HepG2 (cell line): ENCODE measurements around the gene ZNF227. TPM values are rescaled to one million over a fixed set of nuclear protein-coding genes. Genes with fewer than 3 reads are reported as not detected.

Experiments used
- CBX1 ChIP-seq: IDR thresholded peaks from one replicate; pipeline ENCODE4 v1.6.1; 2016; ENCODE audit warnings: antibody characterized with exemption, low read depth
- FOXA3 ChIP-seq: IDR thresholded peaks from 2 replicates; pipeline ENCODE4 v1.6.1; 2016; ENCODE audit warnings: missing genetic modification reagents, missing compliant biosample characterization
- GFI1 ChIP-seq: sonication (generic); formaldehyde crosslinking; IDR thresholded peaks from 2 replicates; pipeline ENCODE4 v1.5.0; 2020; ENCODE audit warnings: missing genetic modification reagents, mild to moderate bottlenecking, borderline replicate concordance
- JDP2 ChIP-seq: sonication (generic); formaldehyde crosslinking; IDR thresholded peaks from 2 replicates; pipeline ENCODE4 v1.8.1; 2022; ENCODE audit warnings: missing genetic modification reagents, borderline replicate concordance
- LBX2 ChIP-seq: sonication (generic); formaldehyde crosslinking; IDR thresholded peaks from 2 replicates; pipeline ENCODE4 v1.5.0; 2020; ENCODE audit warnings: missing genetic modification reagents, mild to moderate bottlenecking, borderline replicate concordance
- MAFK ChIP-seq, 2 experiments: IDR thresholded peaks in 1 of 2; conservative IDR thresholded peaks in 1 of 2; 2 replicates each; pipeline ENCODE4 v1.6.1; 2011; ENCODE audit warnings: improper control_type of control experiment in 2 of 2, low read length in 2 of 2
- NCOA2 ChIP-seq: sonication (generic); formaldehyde crosslinking; IDR thresholded peaks from 2 replicates; pipeline ENCODE4 v1.8.0; 2022; ENCODE audit warnings: inconsistent platforms
- NFYB ChIP-seq: sonication (generic); formaldehyde crosslinking; IDR thresholded peaks from 2 replicates; pipeline ENCODE4 v1.4.0; 2020; ENCODE audit warnings: missing genetic modification reagents
- NKX3-1 ChIP-seq: sonication (generic); formaldehyde crosslinking; IDR thresholded peaks from 2 replicates; pipeline ENCODE4 v1.5.0; 2020; ENCODE audit warnings: missing genetic modification reagents
- REPIN1 ChIP-seq: sonication (generic); formaldehyde crosslinking; IDR thresholded peaks from 2 replicates; pipeline ENCODE4 v1.8.0; 2022; ENCODE audit warnings: missing genetic modification reagents, low read depth, mild to moderate bottlenecking, borderline replicate concordance
- SIX4 ChIP-seq: sonication (generic); formaldehyde crosslinking; IDR thresholded peaks from 2 replicates; pipeline ENCODE4 v1.4.0; 2020; ENCODE audit warnings: missing genetic modification reagents
- SP1 ChIP-seq, 2 experiments: fragments of 450-650 bp in 1 of 2; sonication (generic) in 1 of 2; formaldehyde crosslinking in 1 of 2; IDR thresholded peaks; 2 replicates each; pipeline versions ENCODE4 v1.4.0 to v1.6.1; 2016 to 2020; ENCODE audit warnings: missing genetic modification reagents in 1 of 2
- THAP11 ChIP-seq: IDR thresholded peaks from 2 replicates; pipeline ENCODE4 v1.6.1; 2016; ENCODE audit warnings: missing biosample characterization, missing genetic modification reagents
- WIZ ChIP-seq: sonication (generic); formaldehyde crosslinking; IDR thresholded peaks from 2 replicates; pipeline ENCODE4 v1.5.1; 2020; ENCODE audit warnings: mild to moderate bottlenecking, missing genetic modification reagents
- ZBTB1 ChIP-seq: sonication (generic); formaldehyde crosslinking; IDR thresholded peaks from 2 replicates; pipeline ENCODE4 v1.4.0; 2020; ENCODE audit warnings: missing genetic modification reagents, borderline replicate concordance
- ZC3H13 ChIP-seq: sonication (generic); formaldehyde crosslinking; IDR thresholded peaks from 2 replicates; pipeline ENCODE4 v1.8.1; 2023; ENCODE audit warnings: mild to moderate bottlenecking, missing genetic modification reagents, moderate library complexity
- ZFP36 ChIP-seq: fragments of 150-350 bp; IDR thresholded peaks from 2 replicates; pipeline ENCODE4 v1.6.1; 2018; ENCODE audit warnings: borderline replicate concordance, low read length, low read depth; ENCODE audit not compliant: partially characterized antibody
- ZFP36L2 ChIP-seq: sonication (generic); formaldehyde crosslinking; IDR thresholded peaks from 2 replicates; pipeline ENCODE4 v1.4.0; 2020; ENCODE audit warnings: missing genetic modification reagents
- ZNF124 ChIP-seq: sonication (generic); formaldehyde crosslinking; IDR thresholded peaks from 2 replicates; pipeline ENCODE4 v1.4.0; 2020; ENCODE audit warnings: missing genetic modification reagents
- ZNF205 ChIP-seq: IDR thresholded peaks from 2 replicates; pipeline ENCODE4 v1.6.1; 2018; ENCODE audit warnings: missing biosample characterization, missing genetic modification reagents
- ZNF230 ChIP-seq: sonication (generic); formaldehyde crosslinking; IDR thresholded peaks from 2 replicates; pipeline ENCODE4 v1.4.0; 2020; ENCODE audit warnings: mild to moderate bottlenecking, missing genetic modification reagents
- ZNF570 ChIP-seq: sonication (generic); formaldehyde crosslinking; IDR thresholded peaks from 2 replicates; pipeline ENCODE4 v1.4.0; 2020; ENCODE audit warnings: mild to moderate bottlenecking, missing genetic modification reagents, borderline replicate concordance
- ZNF589 ChIP-seq: sonication (generic); formaldehyde crosslinking; conservative IDR thresholded peaks from 2 replicates; pipeline ENCODE4 v1.8.0; 2022; ENCODE audit warnings: mild to moderate bottlenecking, moderate library complexity, missing genetic modification reagents
- ZNF878 ChIP-seq: sonication (generic); formaldehyde crosslinking; IDR thresholded peaks from 2 replicates; pipeline ENCODE4 v1.8.1; 2023; ENCODE audit warnings: mild to moderate bottlenecking, missing genetic modification reagents, moderate library complexity
- polyA plus RNA-seq, 8 experiments: library from polyadenylated mRNA; depleted of rRNA in 3 of 8; stranded (reverse) in 7 of 8; unstranded in 1 of 8; fragments of >200 nt; fragmentation: Illumina TruSeq in 4 of 8; extraction: Trizol in 4 of 8; gene quantifications; 2 replicates each; pipeline versions ENCODE4 v1.2.1 to v1.2.3, GENCODE V29; 2011 to 2016; ENCODE audit warnings: low read depth in 4 of 8, missing spikeins in 1 of 8, mixed read lengths in 1 of 8; ENCODE audit not compliant: insufficient read depth in 1 of 8
- total RNA-seq, 5 experiments: library from RNA; depleted of rRNA; stranded (reverse); fragments of >200 nt; fragmentation: Illumina TruSeq; extraction: Trizol; gene quantifications; 2 replicates each; pipeline ENCODE4 v1.2.3, GENCODE V29; 2016; ENCODE audit warnings: low read depth in 1 of 5
- TF ChIP-seq, protein P1 (sequence below): sonication (generic); formaldehyde crosslinking; IDR thresholded peaks from 2 replicates; pipeline ENCODE4 v1.5.0; 2020; ENCODE audit warnings: mild to moderate bottlenecking, missing genetic modification reagents, moderate library complexity
- TF ChIP-seq, protein P2 (sequence below): sonication (generic); formaldehyde crosslinking; IDR thresholded peaks from 2 replicates; pipeline ENCODE4 v1.4.0; 2020; ENCODE audit warnings: mild to moderate bottlenecking, missing genetic modification reagents
- TF ChIP-seq, protein P3 (sequence below): sonication (generic); formaldehyde crosslinking; IDR thresholded peaks from 2 replicates; pipeline ENCODE4; 2020; ENCODE audit warnings: missing genetic modification reagents, mild to moderate bottlenecking, borderline replicate concordance

The ZNF227 gene
- total and polyA plus RNA-seq, 2 of the 13 experiments (the other 11 are each of a cell fraction or from before 2014, with no cell fraction given), result 3.1 to 16.8 TPM

- TF ChIP-seq REPIN1 (CRISPR knock-in tag) (no peak), ZNF205 (CRISPR knock-in tag) (no peak), ZNF589 (no peak), CBX1 (no peak), NCOA2 (CRISPR knock-in tag) (peak; percentile 64), JDP2 (CRISPR knock-in tag) (no peak), ZBTB1 (CRISPR knock-in tag) (no peak), NFYB (CRISPR knock-in tag) (no peak), LBX2 (CRISPR knock-in tag) (no peak), ZFP36 (no peak), GFI1 (no peak), ZNF230 (CRISPR knock-in tag) (no peak), ZNF124 (CRISPR knock-in tag) (no peak), ZNF570 (CRISPR knock-in tag) (no peak), MAFK (conservative IDR thresholded peaks at IDR 0.05 in 1 of 2, IDR thresholded peaks at IDR 0.05 in 1 of 2; ENCODE audit: low read length in 2 of 2) (peak in 1 of 2 experiments; percentile 18; a peak in 1 of 4 replicates), FOXA3 (CRISPR knock-in tag) (peak; percentile 75), SP1 (IDR thresholded peaks at IDR 0.05) (no peak), SP1 (CRISPR knock-in tag; IDR thresholded peaks at IDR 0.05) (no peak), ZC3H13 (CRISPR knock-in tag) (no peak), WIZ (CRISPR knock-in tag) (no peak), ZNF878 (no peak), THAP11 (CRISPR knock-in tag) (peak; percentile 83), ZFP36L2 (no peak), SIX4 (no peak), NKX3-1 (CRISPR knock-in tag) (no peak)
- TF ChIP-seq, protein P1, sequence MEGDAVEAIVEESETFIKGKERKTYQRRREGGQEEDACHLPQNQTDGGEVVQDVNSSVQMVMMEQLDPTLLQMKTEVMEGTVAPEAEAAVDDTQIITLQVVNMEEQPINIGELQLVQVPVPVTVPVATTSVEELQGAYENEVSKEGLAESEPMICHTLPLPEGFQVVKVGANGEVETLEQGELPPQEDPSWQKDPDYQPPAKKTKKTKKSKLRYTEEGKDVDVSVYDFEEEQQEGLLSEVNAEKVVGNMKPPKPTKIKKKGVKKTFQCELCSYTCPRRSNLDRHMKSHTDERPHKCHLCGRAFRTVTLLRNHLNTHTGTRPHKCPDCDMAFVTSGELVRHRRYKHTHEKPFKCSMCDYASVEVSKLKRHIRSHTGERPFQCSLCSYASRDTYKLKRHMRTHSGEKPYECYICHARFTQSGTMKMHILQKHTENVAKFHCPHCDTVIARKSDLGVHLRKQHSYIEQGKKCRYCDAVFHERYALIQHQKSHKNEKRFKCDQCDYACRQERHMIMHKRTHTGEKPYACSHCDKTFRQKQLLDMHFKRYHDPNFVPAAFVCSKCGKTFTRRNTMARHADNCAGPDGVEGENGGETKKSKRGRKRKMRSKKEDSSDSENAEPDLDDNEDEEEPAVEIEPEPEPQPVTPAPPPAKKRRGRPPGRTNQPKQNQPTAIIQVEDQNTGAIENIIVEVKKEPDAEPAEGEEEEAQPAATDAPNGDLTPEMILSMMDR (CRISPR knock-in tag), result peak; percentile 19; the same call in 1 of the 2 replicates
- TF ChIP-seq, protein P2, sequence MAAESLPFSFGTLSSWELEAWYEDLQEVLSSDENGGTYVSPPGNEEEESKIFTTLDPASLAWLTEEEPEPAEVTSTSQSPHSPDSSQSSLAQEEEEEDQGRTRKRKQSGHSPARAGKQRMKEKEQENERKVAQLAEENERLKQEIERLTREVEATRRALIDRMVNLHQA (CRISPR knock-in tag), result no peak
- TF ChIP-seq, protein P3, sequence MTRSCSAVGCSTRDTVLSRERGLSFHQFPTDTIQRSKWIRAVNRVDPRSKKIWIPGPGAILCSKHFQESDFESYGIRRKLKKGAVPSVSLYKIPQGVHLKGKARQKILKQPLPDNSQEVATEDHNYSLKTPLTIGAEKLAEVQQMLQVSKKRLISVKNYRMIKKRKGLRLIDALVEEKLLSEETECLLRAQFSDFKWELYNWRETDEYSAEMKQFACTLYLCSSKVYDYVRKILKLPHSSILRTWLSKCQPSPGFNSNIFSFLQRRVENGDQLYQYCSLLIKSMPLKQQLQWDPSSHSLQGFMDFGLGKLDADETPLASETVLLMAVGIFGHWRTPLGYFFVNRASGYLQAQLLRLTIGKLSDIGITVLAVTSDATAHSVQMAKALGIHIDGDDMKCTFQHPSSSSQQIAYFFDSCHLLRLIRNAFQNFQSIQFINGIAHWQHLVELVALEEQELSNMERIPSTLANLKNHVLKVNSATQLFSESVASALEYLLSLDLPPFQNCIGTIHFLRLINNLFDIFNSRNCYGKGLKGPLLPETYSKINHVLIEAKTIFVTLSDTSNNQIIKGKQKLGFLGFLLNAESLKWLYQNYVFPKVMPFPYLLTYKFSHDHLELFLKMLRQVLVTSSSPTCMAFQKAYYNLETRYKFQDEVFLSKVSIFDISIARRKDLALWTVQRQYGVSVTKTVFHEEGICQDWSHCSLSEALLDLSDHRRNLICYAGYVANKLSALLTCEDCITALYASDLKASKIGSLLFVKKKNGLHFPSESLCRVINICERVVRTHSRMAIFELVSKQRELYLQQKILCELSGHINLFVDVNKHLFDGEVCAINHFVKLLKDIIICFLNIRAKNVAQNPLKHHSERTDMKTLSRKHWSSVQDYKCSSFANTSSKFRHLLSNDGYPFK (CRISPR knock-in tag), result no peak
Measured at GRCh38 chr19:44254496-44254895, 42.2 kb downstream of the ZNF227 start (continued).
